Left renal cortex interstitium (tissue), 4 donors: ENCODE data around the gene AGRN. TPM values are rescaled to one million over a fixed set of nuclear protein-coding genes. Genes with fewer than 3 reads are reported as not detected.

Source experiments
- polyA plus RNA-seq, 4 donors: library from polyadenylated mRNA; unstranded; fragments of 120-200 nt; gene quantifications; one replicate each; pipeline ENCODE4 v1.2.1, GENCODE V29; 2013; ENCODE audit not compliant: insufficient read length in 4 of 4

Gene AGRN
- polyA plus RNA-seq, 4 donors = 176 to 318 (median 282) TPM

Other genes with a start within 250 kb of the AGRN start
- gene SAMD11, start 96.2 kb upstream of the AGRN start, polyA plus RNA-seq = 100 to 1,000 TPM in 2 of 4 donors, 10 to 100 TPM in 2; 44.0 to 107 (median 86.6) TPM
- gene NOC2L, start 60.9 kb upstream of the AGRN start, polyA plus RNA-seq = 10 to 100 TPM; 55.8 to 70.0 (median 64.6) TPM
- gene KLHL17, start 59.5 kb upstream of the AGRN start, polyA plus RNA-seq = 10 to 100 TPM in 2 of 4 donors, 1 to 10 TPM in 2; 7.3 to 18.8 (median 12.1) TPM
- under 1 TPM; 0.13 to 0.70 (median 0.32) TPM for gene PLEKHN1, start 53.6 kb upstream of the AGRN start, polyA plus RNA-seq
- under 1 TPM in 2 of 4 donors, not detected in 2; 0.30 to 0.46 TPM for gene PERM1, start 38.0 kb upstream of the AGRN start, polyA plus RNA-seq
- 10 to 100 TPM; 15.9 to 41.0 (median 35.2) TPM for gene HES4, start 20.0 kb upstream of the AGRN start, polyA plus RNA-seq
- gene ISG15, start 6.6 kb upstream of the AGRN start, polyA plus RNA-seq = 10 to 100 TPM; 12.8 to 19.8 (median 16.2) TPM
- under 1 TPM; 0.32 to 0.78 (median 0.69) TPM for gene RNF223, start 54.2 kb downstream of the AGRN start, polyA plus RNA-seq
- 10 to 100 TPM in 3 of 4 donors, 1 to 10 TPM in 1; 5.5 to 24.1 (median 14.1) TPM for gene C1orf159, start 96.0 kb downstream of the AGRN start, polyA plus RNA-seq
- gene TTLL10, start 153.8 kb downstream of the AGRN start, polyA plus RNA-seq = 1 to 10 TPM in 1 of 4 donors, under 1 TPM in 3; 0.41 to 1.1 (median 0.63) TPM
- under 1 TPM; 0.29 to 0.79 (median 0.53) TPM for gene TNFRSF18, start 186.5 kb downstream of the AGRN start, polyA plus RNA-seq
- 1 to 10 TPM; 1.7 to 3.1 (median 2.0) TPM for gene TNFRSF4, start 194.0 kb downstream of the AGRN start, polyA plus RNA-seq
- 100 to 1,000 TPM; 115 to 144 (median 130) TPM for gene SDF4, start 211.9 kb downstream of the AGRN start, polyA plus RNA-seq
- gene B3GALT6, start 212.1 kb downstream of the AGRN start, polyA plus RNA-seq = 10 to 100 TPM; 19.8 to 24.4 (median 21.4) TPM
- gene C1QTNF12, start 226.6 kb downstream of the AGRN start, polyA plus RNA-seq = 10 to 100 TPM in 3 of 4 donors, 1 to 10 TPM in 1; 7.2 to 17.3 (median 14.9) TPM